Omental fat pad (tissue), 4 donors: Measurements from ENCODE around the gene BICD1. TPM values are rescaled to one million over a fixed set of nuclear protein-coding genes. Genes with fewer than 3 reads are reported as not detected.

Source experiments
- ATAC-seq: fragments of 150-250 bp; one replicate; pipeline ENCODE4 v1.9.1; 2016; ENCODE audit warnings: mild to moderate bottlenecking, moderate library complexity; ENCODE audit not compliant: low FRiP score
- DNase-seq: peaks from one replicate; pipeline ENCODE4 v3.0.0-alpha.2; 2019; ENCODE audit warnings: low spot score
- total RNA-seq, 4 donors: library from RNA; depleted of rRNA; stranded (reverse); fragments of >200 nt; gene quantifications; one replicate each; pipeline ENCODE4 v1.1.0, GENCODE V29; 2016
- TF ChIP-seq, protein P1 (sequence below), 3 donors: fragments of 450-650 bp; IDR thresholded peaks; one replicate each; pipeline ENCODE4 v1.5.1; 2016 to 2017; ENCODE audit warnings: antibody characterized with exemption in 3 of 3, mild to moderate bottlenecking in 3 of 3, moderate library complexity in 2 of 3

BICD1 gene
- total RNA-seq, 4 donors from 2014 or later, result 8.0 to 19.2 (median 9.1) TPM

- ATAC-seq (no peak), DNase-seq (no peak)
- TF ChIP-seq, protein P1, sequence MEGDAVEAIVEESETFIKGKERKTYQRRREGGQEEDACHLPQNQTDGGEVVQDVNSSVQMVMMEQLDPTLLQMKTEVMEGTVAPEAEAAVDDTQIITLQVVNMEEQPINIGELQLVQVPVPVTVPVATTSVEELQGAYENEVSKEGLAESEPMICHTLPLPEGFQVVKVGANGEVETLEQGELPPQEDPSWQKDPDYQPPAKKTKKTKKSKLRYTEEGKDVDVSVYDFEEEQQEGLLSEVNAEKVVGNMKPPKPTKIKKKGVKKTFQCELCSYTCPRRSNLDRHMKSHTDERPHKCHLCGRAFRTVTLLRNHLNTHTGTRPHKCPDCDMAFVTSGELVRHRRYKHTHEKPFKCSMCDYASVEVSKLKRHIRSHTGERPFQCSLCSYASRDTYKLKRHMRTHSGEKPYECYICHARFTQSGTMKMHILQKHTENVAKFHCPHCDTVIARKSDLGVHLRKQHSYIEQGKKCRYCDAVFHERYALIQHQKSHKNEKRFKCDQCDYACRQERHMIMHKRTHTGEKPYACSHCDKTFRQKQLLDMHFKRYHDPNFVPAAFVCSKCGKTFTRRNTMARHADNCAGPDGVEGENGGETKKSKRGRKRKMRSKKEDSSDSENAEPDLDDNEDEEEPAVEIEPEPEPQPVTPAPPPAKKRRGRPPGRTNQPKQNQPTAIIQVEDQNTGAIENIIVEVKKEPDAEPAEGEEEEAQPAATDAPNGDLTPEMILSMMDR (IDR thresholded peaks at IDR 0.05), result no peak
Measured at GRCh38 chr12:32322354-32322753, 215.7 kb downstream of the BICD1 start.

DNA sequence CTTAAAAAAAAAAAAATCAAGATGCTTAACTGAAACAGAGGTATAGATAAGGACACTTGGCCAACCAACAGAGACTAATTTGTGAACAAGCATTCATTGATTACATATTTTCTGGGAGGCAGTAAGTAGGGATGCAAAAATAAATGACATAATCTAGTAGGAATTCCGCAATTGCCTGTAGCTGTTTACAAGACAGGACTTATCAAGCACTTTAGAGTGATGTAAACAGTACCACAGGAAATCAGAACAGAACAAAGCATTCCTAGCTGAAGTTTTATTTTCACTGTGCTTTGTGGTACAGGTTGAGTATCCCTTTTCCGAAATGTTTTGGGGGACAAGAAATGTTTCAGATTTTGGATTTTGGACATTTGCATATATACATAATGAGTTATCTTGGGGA, 224.5 kb downstream of the BICD1 start:
- ATAC-seq (no peak), DNase-seq (no peak)
- TF ChIP-seq, protein P1 (IDR thresholded peaks at IDR 0.05), result no peak

- no peak for ATAC-seq
- DNase-seq, result no peak
- TF ChIP-seq, protein P1 (IDR thresholded peaks at IDR 0.05), result no peak
Measured at GRCh38 chr12:32332446-32332845, 225.8 kb downstream of the BICD1 start.

DNA sequence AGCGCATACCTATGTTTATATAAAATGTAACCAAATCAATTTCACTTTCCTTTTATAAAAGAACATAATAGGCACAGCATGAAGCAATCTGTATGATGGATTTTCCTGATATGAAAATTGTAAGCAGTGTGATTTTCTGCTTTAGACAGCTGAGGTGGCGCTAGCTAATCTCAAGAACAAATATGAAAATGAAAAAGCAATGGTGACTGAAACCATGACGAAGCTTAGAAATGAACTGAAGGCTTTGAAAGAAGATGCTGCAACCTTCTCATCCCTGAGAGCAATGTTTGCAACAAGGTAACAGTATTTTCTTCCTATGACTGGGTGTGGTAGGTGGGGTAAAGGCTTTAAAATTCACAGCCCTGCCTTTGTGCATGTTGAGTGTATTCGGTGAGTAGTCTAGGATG, 227.7 kb downstream of the BICD1 start:
- TF ChIP-seq, protein P1 (IDR thresholded peaks at IDR 0.05), result no peak
- no peak for DNase-seq
- ATAC-seq, result no peak

GRCh38 chr12:32336261-32336660, 229.6 kb downstream of the BICD1 start:
- TF ChIP-seq, protein P1 (IDR thresholded peaks at IDR 0.05), result no peak
- DNase-seq, result no peak
- no peak for ATAC-seq

DNA sequence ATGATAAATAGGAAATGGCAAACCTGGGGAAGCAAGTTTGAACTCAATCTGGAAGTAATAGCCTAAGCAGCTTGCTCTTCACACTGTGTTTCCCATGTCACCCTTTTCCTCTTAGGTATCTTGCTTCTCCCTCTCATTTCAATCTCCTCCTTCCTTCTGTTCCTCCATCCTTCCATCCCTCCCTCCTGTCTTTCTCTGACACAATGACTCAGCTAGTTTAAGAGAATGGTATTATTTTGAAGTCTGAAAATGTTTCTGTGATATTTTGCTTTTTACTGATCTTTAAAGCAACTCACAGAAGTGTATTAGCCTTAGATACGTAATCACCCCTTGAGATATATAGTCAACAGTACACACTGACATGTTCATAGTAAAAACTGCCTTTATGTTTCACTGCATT, 236.8 kb downstream of the BICD1 start:
- DNase-seq (no peak), ATAC-seq (no peak)
- TF ChIP-seq, protein P1 (IDR thresholded peaks at IDR 0.05), result no peak

DNA sequence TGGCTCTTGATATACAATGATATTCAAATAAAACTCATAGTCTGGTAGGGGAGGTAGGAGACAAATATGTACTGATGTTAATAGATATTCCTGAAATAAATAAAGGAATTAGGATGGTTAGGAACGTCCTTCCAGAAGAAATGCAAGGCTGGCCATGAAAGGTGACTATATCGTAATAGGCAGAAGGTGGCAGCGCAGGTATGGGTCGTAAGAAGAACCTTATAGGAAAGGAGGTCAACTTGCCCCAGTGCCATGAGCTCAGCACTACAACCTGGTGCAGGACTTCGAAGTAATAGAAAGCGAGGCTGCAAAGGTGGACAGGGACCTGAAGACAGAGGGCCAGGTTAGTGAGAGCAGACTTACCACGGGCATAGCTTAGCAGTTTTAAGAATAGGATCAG, 237.4 kb downstream of the BICD1 start:
- ATAC-seq (no peak), DNase-seq (no peak)
- TF ChIP-seq, protein P1 (IDR thresholded peaks at IDR 0.05), result no peak
